Mucosa of rectum (tissue), 2 donors: ENCODE measurements around the gene SELENOO.

Experiments
- H3K27ac ChIP-seq, 2 donors: one replicate each; pipeline ENCODE4 v1.7.0; 2013; ENCODE audit warnings: inconsistent platforms in 2 of 2, low read depth in 2 of 2, low read length in 2 of 2
- H3K27me3 ChIP-seq, 2 donors: one replicate each; pipeline ENCODE4 v1.7.0; 2013; ENCODE audit warnings: low read length in 2 of 2; ENCODE audit not compliant: control insufficient read depth in 2 of 2, insufficient read depth in 2 of 2
- H3K36me3 ChIP-seq, 2 donors: one replicate each; pipeline ENCODE4 v1.7.0; 2013; ENCODE audit warnings: low read length in 2 of 2; ENCODE audit not compliant: control insufficient read depth in 2 of 2, insufficient read depth in 2 of 2
- H3K4me1 ChIP-seq, 2 donors: one replicate each; pipeline ENCODE4 v1.7.0; 2013; ENCODE audit warnings: low read length in 2 of 2, mild to moderate bottlenecking in 1 of 2; ENCODE audit not compliant: control insufficient read depth in 2 of 2, insufficient read depth in 2 of 2
- H3K4me3 ChIP-seq, 2 donors: one replicate each; pipeline ENCODE4 v1.7.0; 2013; ENCODE audit warnings: low read length in 2 of 2
- H3K9ac ChIP-seq, 2 donors: one replicate each; pipeline ENCODE4 v1.7.0; 2013; ENCODE audit warnings: low read length in 2 of 2, low read depth in 1 of 2, mild to moderate bottlenecking in 1 of 2
- H3K9me3 ChIP-seq, 2 donors: one replicate each; pipeline ENCODE4 v1.7.0; 2013; ENCODE audit warnings: low read length in 2 of 2; ENCODE audit not compliant: control insufficient read depth in 2 of 2
- donor health status: healthy.
- donor health status: Normal muscosa, but diverticular disease.

Gene SELENOO

DNA sequence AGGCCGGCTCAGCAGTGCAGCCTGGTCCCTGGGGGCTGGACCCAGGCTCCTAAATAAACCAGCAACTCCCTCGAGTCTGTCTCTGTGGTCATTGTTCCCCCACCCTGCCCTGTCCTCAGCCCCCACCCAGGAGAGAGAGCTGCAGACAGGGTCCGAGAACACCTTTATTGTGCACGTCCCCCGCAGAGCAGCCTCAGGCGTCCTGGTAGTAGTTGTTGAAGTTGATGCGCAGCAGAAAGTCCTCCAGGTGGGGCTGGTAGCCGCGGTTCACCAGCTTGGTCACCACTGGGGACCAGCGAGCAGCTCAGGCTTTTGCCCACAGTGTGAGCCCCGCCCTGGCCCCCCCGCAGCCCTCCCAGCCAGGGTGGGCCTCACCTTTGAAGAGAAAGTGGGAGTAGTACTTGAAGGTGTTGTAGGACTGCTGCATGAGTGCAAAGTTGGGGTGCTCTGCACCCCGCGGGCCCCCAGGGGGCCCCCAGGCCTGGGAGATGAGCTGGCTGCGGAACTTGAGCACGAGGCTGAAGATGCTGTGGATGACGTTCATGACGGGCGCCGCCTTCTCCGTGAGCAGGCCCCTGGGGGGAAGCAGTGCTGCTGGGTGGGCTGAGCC, 16.8 kb downstream of the SELENOO start:
- no peaks in the 10 kb centered on the region for H3K27me3 ChIP-seq
- H3K4me3 ChIP-seq, result no peak overlapping the region
- H3K36me3 ChIP-seq, result peaks cover 69 to 72% of the 10 kb centered on the region in 2 donors
- H3K27ac ChIP-seq, result no peak overlapping the region
- H3K9me3 ChIP-seq, result no peaks in the 10 kb centered on the region
- no peak overlapping the region for H3K9ac ChIP-seq
- H3K4me1 ChIP-seq, result peaks cover 0 to 5% of the 10 kb centered on the region in 2 donors

DNA sequence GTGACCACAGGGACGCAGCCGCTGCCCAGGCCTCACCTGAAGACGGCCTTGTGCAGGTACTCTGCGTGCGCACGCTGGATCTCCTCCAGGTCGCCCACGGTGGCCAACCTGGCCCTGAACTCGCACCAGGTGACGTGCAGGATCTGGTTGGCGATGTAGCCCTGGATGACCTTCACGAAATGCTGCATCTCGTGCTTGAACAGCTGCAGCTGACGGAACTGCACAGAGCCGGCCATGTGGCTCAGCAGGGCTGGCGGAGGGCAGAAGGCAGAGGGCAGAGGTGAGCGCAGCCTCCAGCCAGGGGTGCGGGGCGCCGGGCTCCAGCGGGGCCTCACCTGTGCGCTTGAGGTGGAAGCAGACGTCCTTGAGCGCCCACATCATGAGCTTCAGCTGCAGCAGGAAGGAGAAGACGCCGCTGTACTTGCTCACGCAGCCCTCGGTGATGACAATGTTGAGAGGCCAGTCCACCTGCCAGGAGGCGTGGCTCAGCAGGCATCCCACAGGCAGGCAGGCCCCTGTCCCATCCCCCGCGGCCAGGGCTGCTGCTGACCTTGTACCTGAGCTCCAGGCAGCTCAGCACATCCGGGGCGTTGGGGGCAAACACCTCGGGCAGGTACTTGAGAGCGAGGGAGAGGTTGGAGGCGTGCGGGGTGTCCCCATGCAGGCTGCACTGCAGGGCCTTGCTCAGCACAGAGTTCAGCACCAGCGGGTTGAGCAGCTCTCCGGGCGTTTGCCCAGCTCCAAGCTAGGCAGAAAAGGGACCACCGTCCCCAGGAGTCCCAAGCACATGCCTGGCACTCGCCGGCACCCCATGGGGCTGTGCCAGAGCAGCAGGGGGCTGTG, 17.6 kb downstream of the SELENOO start:
- Histone ChIP-seq H3K36me3 (peaks cover 68 to 73% of the 10 kb centered on the region in 2 donors), H3K9ac (no peak overlapping the region), H3K4me3 (no peak overlapping the region), H3K9me3 (no peaks in the 10 kb centered on the region), H3K27ac (no peak overlapping the region), H3K27me3 (no peaks in the 10 kb centered on the region), H3K4me1 (peaks cover 0 to 5% of the 10 kb centered on the region in 2 donors)

DNA sequence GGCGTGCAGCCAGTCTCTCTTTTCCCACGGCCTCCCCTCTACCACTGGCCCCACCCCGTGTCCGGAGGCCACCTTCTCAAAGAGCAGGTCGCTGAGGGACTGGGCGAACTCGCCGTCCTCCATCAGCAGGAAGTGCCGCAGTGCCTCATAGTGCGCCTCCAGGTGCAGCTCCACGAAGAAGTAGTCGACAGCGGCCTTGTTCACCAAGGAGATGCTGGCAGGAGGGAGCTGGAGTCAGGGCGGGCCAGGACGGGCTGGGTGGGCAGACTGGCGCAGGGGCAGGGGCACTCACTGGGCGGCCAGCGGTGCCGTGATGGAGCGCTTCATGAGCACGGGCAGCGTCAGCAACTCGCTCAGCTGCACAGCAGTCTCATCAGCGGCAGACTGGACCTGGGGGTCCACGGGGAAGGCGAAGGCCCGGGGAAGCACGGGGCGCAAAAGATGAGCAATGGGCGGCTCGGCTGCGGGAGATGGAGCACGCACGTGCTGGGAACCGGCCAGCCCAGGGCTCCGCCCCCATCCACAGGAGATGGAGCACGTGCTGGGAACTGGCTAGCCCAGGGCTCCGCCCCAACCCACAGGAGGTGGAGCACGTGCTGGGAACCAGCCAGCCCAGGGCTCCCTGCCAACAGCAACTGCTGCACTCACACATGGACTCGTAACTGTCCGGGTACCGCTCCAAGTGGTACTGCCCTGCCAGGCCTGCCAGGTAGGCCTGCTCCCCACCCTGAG, 18.4 kb downstream of the SELENOO start:
- Histone ChIP-seq H3K4me3 (no peak overlapping the region), H3K9me3 (no peaks in the 10 kb centered on the region), H3K4me1 (peaks cover 0 to 5% of the 10 kb centered on the region in 2 donors), H3K36me3 (peaks cover 68 to 74% of the 10 kb centered on the region in 2 donors), H3K9ac (no peak overlapping the region), H3K27me3 (no peaks in the 10 kb centered on the region), H3K27ac (no peak overlapping the region)

DNA sequence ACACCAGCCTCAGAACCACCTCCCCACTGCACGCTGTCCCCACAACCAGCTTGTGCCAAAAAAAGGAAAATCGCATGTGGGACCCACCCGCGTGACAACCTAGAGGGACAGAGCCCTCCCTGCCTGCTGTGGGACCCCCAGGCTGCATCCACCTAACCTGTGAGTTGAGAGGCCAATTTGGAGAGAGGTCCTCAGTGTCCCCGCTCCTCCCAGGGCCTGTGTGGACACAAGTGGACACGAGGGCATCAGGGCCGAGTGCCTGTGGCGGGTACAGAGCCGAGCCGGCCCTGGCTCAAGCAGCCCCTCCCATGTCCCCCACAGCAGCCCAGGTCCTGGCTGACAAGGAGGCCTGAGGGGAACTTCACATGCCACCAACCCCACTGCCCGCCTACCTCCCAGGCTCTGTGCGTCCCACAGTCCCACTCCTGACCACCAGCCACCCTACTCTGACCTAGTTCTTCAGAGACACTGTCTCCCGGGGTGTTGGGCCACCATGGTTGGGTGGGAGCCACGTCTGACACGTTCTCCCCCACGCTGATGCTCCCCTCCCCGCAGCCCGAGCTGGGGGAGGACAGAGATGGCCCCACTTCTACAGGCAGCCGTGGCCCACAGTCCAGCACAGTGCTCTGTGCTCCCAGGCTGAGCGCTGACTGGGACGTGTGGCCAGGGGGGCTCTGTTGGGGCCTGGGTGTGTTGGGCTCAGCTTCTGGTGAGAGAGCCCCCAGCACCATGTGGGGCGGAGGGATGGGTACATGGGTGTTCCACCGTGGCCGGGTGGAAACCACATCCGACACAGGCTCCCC, 19.2 kb downstream of the SELENOO start:
- no peak overlapping the region for H3K27ac ChIP-seq
- H3K27me3 ChIP-seq, result no peaks in the 10 kb centered on the region
- peaks cover 0 to 5% of the 10 kb centered on the region in 2 donors for H3K4me1 ChIP-seq
- H3K4me3 ChIP-seq, result no peak overlapping the region
- H3K9me3 ChIP-seq, result no peaks in the 10 kb centered on the region
- peaks cover 65 to 71% of the 10 kb centered on the region in 2 donors for H3K36me3 ChIP-seq
- no peak overlapping the region for H3K9ac ChIP-seq

DNA sequence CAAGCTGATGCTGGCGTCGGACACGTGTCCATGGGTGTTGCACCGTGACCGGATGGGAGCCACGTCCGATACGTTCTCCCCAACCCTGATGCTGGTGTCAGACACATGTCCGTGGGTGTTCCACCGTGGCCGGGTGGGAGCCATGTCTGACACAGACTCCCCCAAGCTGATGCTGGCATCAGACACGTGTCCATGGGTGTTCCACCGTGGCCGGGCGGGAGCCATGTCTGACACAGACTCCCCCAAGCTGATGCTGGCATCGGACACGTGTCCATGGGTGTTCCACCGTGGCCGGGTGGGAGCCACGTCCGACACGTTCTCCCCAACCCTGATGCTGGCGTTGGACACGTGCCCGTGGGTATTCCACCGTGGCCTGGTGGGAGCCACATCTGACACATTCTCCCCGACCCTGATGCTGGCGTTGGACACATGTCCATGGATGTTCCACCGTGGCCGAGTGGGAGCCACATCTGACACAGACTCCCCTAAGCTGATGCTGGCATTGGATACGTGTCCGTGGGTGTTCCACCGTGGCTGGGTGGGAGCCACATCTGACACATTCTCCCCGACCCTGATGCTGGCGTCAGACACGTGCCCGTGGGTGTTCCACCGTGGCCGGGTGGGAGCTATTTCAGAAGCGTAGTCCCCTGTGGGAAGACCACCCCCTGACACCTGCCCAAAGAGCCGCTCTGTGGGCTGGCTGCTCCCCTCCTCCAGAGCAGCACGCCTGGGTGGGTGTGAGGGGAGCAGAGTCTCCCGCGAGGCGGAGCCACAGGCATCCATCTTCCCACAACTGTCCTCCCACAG, 20.0 kb downstream of the SELENOO start:
- Histone ChIP-seq H3K9ac (no peak overlapping the region), H3K27me3 (no peaks in the 10 kb centered on the region), H3K36me3 (peaks cover 62 to 72% of the 10 kb centered on the region in 2 donors), H3K4me1 (peaks cover 0 to 5% of the 10 kb centered on the region in 2 donors), H3K4me3 (no peak overlapping the region), H3K27ac (no peak overlapping the region), H3K9me3 (no peaks in the 10 kb centered on the region)

DNA sequence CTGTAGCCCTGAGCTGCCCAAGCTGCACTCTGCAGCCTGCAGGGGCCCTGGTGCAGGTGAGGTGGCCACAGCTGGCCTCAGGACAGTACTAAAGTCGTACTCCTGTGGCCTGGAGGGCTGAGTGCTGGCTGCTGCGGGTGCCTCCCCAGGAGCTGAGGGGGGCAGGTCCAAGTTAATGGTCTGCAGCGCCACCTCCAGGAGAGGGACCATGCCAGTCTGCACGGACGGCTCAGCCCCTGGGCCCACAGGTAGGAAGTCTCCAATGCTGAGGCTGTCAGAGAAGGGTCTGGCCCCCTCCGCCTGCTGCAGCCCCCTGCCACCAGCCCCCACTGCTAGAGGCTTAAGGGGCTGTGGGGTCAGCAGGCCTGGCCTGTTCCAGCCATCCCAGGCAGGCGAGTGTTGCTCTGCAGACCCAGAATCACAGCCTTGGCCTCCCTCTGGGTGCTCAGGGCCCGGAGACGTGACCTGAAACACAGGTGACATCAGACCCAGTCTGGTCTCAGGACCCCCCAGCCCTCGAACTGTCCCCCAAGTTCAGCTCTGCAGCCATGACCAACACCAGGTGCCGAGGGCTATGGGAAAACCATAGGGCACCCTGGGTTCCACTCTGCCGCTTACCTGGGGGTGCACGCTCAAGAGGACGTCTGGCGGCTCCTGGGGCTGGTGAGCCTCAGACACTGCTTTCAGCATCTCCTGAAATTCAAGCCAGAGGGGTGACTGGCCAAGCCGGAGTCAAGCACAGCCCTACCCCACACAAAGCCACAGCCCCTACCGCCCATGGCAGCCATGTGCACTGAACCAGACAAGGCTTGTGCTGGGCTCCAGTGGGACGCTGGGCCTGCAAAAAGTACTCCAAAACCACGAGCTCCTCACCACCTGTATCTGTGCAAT, 20.8 kb downstream of the SELENOO start:
- Histone ChIP-seq H3K4me1 (peaks cover 0 to 5% of the 10 kb centered on the region in 2 donors), H3K4me3 (no peak overlapping the region), H3K9me3 (no peaks in the 10 kb centered on the region), H3K27ac (no peak overlapping the region), H3K9ac (no peak overlapping the region), H3K36me3 (peaks cover 58 to 68% of the 10 kb centered on the region in 2 donors), H3K27me3 (no peaks in the 10 kb centered on the region)

DNA sequence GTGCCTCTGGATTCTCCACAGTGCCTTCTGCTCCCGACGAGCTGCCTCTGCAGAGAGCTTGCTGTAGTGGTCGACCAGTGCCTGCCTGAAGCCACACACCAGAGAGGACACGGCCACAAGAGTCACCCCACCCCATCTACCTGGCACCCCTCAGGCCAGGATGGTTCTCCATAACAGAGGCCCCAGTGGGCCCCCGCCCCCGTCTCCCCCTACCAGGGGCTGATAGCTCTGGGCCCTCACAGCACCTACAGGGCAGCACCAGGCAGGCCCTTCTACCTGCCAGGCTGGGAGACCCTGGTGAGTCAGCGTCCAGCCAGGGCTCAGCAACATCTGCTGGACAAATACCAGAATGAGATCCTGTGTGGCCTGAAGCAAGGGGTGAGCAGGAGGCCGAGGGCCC, 21.7 kb downstream of the SELENOO start:
- Histone ChIP-seq H3K36me3 (peaks cover 57 to 63% of the 10 kb centered on the region in 2 donors), H3K9ac (no peak overlapping the region), H3K4me3 (no peak overlapping the region), H3K27ac (no peak overlapping the region), H3K27me3 (no peaks in the 10 kb centered on the region), H3K4me1 (peaks cover 0 to 5% of the 10 kb centered on the region in 2 donors), H3K9me3 (no peaks in the 10 kb centered on the region)

DNA sequence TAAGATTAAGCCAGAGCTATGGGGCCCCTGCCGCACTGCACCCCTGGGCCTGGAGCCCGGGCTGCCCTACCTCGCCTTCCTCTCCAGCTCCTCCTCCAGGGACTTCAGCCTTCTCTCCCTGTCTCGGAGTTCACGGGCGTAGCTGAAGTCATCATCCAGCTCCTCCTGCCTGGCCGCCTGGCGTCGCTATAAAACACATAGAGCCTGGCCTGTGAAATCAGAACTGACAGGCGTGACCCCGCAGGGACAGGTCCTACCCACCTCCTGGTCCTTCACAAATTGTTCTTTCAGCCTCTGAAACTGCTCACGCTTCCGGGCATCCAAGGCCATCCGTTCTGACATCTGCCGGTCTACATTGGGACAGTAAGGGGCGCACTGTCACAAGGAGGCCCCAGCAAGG, 23.3 kb downstream of the SELENOO start:
- peaks cover 0 to 5% of the 10 kb centered on the region in 2 donors for H3K4me1 ChIP-seq
- H3K27ac ChIP-seq, result no peak overlapping the region
- no peak overlapping the region for H3K4me3 ChIP-seq
- no peak overlapping the region for H3K9ac ChIP-seq
- H3K27me3 ChIP-seq, result no peaks in the 10 kb centered on the region
- peaks cover 52 to 61% of the 10 kb centered on the region in 2 donors for H3K36me3 ChIP-seq
- H3K9me3 ChIP-seq, result no peaks in the 10 kb centered on the region
